ENCODE data around the gene REEP6. TPM values are rescaled to one million over a fixed set of nuclear protein-coding genes. Genes with fewer than 3 reads are reported as not detected.

The REEP6 gene
- total RNA-seq, 2 donors from 2014 or later, result 1.8 to 2.3 TPM

Other genes starting within 250 kb of the REEP6 start
- 100 to 1,000 TPM; 104 to 115 TPM for gene ATP5F1D, start 249.4 kb upstream of the REEP6 start, total RNA-seq
- gene MIDN, start 242.6 kb upstream of the REEP6 start, total RNA-seq, result 100 to 1,000 TPM in 1 of 2 donors, 10 to 100 TPM in 1; 87.1 to 113 TPM
- gene CIRBP, start 221.8 kb upstream of the REEP6 start, total RNA-seq, result 100 to 1,000 TPM; 460 to 474 TPM
- 10 to 100 TPM; 40.6 to 43.6 TPM for gene FAM174C, start 215.7 kb upstream of the REEP6 start, total RNA-seq
- gene EFNA2, start 205.3 kb upstream of the REEP6 start, total RNA-seq, result not detected
- gene NDUFS7, start 107.3 kb upstream of the REEP6 start, total RNA-seq, result 10 to 100 TPM; 50.9 to 54.7 TPM
- 1 to 10 TPM; 9.0 to 9.9 TPM for gene GAMT, start 89.6 kb upstream of the REEP6 start, total RNA-seq
- 100 to 1,000 TPM; 148 to 163 TPM for gene DAZAP1, start 83.6 kb upstream of the REEP6 start, total RNA-seq
- 1,000 to 10,000 TPM; 1,653 to 1,678 TPM for gene RPS15, start 52.8 kb upstream of the REEP6 start, total RNA-seq
- under 1 TPM; 0.07 to 0.44 TPM for gene APC2, start 41.1 kb upstream of the REEP6 start, total RNA-seq
- 10 to 100 TPM; 24.3 to 29.0 TPM for gene C19orf25, start 12.0 kb upstream of the REEP6 start, total RNA-seq
- 1 to 10 TPM; 3.3 to 4.5 TPM for gene PCSK4, start 831 bp upstream of the REEP6 start, total RNA-seq
- gene ADAMTSL5, start 21.8 kb downstream of the REEP6 start, total RNA-seq, result 1 to 10 TPM; 2.9 to 5.6 TPM
- gene PLK5, start 32.9 kb downstream of the REEP6 start, total RNA-seq, result not detected
- 1 to 10 TPM; 2.7 to 3.3 TPM for gene MEX3D, start 77.1 kb downstream of the REEP6 start, total RNA-seq
- 10 to 100 TPM; 37.9 to 40.6 TPM for gene MBD3, start 101.7 kb downstream of the REEP6 start, total RNA-seq
- gene UQCR11, start 114.3 kb downstream of the REEP6 start, total RNA-seq, result 100 to 1,000 TPM; 125 to 128 TPM
- gene TCF3, start 161.4 kb downstream of the REEP6 start, total RNA-seq, result 10 to 100 TPM; 46.9 to 47.4 TPM